IPS DF 6.9 (cell line): ENCODE measurements around the gene TRAP1.
A peak's percentile ranks its signal among the peaks of the same experiment; 100 is the strongest.

Source experiments
- DNase-seq: peaks from one replicate; pipeline ENCODE4 v3.0.0-alpha.2; 2013; ENCODE audit warnings: low read depth, low spot score
- H3K27ac ChIP-seq: one replicate; pipeline ENCODE4 v1.5.1; 2013; ENCODE audit warnings: low read length, control low read depth
- H3K27me3 ChIP-seq: 2 replicates; pipeline ENCODE4 v1.6.1; 2013; ENCODE audit warnings: mild to moderate bottlenecking, low read length; ENCODE audit not compliant: control insufficient read depth, insufficient read depth
- H3K36me3 ChIP-seq: 2 replicates; pipeline ENCODE4 v1.6.1; 2013; ENCODE audit warnings: low read length; ENCODE audit not compliant: control insufficient read depth, insufficient read depth
- H3K4me1 ChIP-seq: 2 replicates; pipeline ENCODE4 v1.6.1; 2013; ENCODE audit warnings: low read length; ENCODE audit not compliant: control insufficient read depth, insufficient read depth
- H3K4me3 ChIP-seq: 2 replicates; pipeline ENCODE4 v1.5.1; 2013; ENCODE audit warnings: mild to moderate bottlenecking, low read length
- H3K9me3 ChIP-seq: 2 replicates; pipeline ENCODE4 v1.6.1; 2013; ENCODE audit warnings: low read length, inconsistent platforms; ENCODE audit not compliant: control insufficient read depth, insufficient read depth
- WGBS: extraction: QIAGEN DNeasy Blood & Tissue Kit; methylation state at CpG from one replicate; pipeline ENCODE4 v1.1.7; 2013; ENCODE audit warnings: mixed read lengths, missing lambda C conversion rate; ENCODE audit not compliant: insufficient read length, insufficient coverage; 5-methylcytosine and 5-hydroxymethylcytosine counted together

The TRAP1 gene

GRCh38 chr16:3717235-3718018 is at the start of gene TRAP1:
TSS of gene TRAP1 (minus strand) at chr16:3717524. CDS start at chr16:3717508, 16 bp downstream.
- Histone ChIP-seq H3K9me3 (no peaks in the 10 kb centered on the region), H3K27me3 (no peaks in the 10 kb centered on the region), H3K4me1 (peaks cover 1% of the 10 kb centered on the region; the same call in 1 of the 2 replicates), H3K27ac (no peak within 1 kb of the TSS), H3K4me3 (peak within 1 kb of the TSS; percentile 71), H3K36me3 (no peaks in the 10 kb centered on the region; the same call in none of the 2 replicates)
- no CpG with 5 or more reads among the region's 95 CpGs for WGBS
- no peak for DNase-seq

- no peak overlapping the region for H3K27ac ChIP-seq
- H3K4me1 ChIP-seq = no peaks in the 10 kb centered on the region
- DNase-seq = no peak
- no peak overlapping the region for H3K4me3 ChIP-seq
- no peaks in the 10 kb centered on the region for H3K27me3 ChIP-seq
- peaks cover 16% of the 10 kb centered on the region for H3K36me3 ChIP-seq
- H3K9me3 ChIP-seq = no peaks in the 10 kb centered on the region
- 100% methylated on average over 1 of the region's 3 CpGs for WGBS
Measured at GRCh38 chr16:3766177-3766576, 48.9 kb upstream of the TRAP1 start.

GRCh38 chr16:3764409-3764808 is 47.1 kb upstream of the TRAP1 start:
- Histone ChIP-seq H3K4me3 (no peak overlapping the region), H3K27me3 (no peaks in the 10 kb centered on the region), H3K36me3 (peaks cover 10% of the 10 kb centered on the region; the same call in 1 of the 2 replicates), H3K9me3 (no peaks in the 10 kb centered on the region), H3K4me1 (no peaks in the 10 kb centered on the region), H3K27ac (no peak overlapping the region)
- DNase-seq = no peak
- WGBS = no CpG with 5 or more reads among the region's 3 CpGs

- Histone ChIP-seq H3K4me1 (no peaks in the 10 kb centered on the region), H3K36me3 (peaks cover 10% of the 10 kb centered on the region; the same call in 1 of the 2 replicates), H3K27me3 (no peaks in the 10 kb centered on the region), H3K27ac (no peak overlapping the region), H3K9me3 (no peaks in the 10 kb centered on the region), H3K4me3 (no peak overlapping the region)
- DNase-seq = no peak
- no CpG with 5 or more reads among the region's 25 CpGs for WGBS
Measured at GRCh38 chr16:3762107-3762750, 44.9 kb upstream of the TRAP1 start.

- Histone ChIP-seq H3K9me3 (no peaks in the 10 kb centered on the region), H3K27ac (no peak overlapping the region), H3K4me1 (no peaks in the 10 kb centered on the region), H3K36me3 (peaks cover 5% of the 10 kb centered on the region; the same call in 1 of the 2 replicates), H3K4me3 (no peak overlapping the region), H3K27me3 (no peaks in the 10 kb centered on the region)
- DNase-seq = no peak
- no CpG with 5 or more reads among the region's 14 CpGs for WGBS
Measured at GRCh38 chr16:3761375-3762106, 44.2 kb upstream of the TRAP1 start.

GRCh38 chr16:3760518-3760917 is 43.2 kb upstream of the TRAP1 start:
- no peak for DNase-seq
- peaks cover 7% of the 10 kb centered on the region; the same call in 1 of the 2 replicates for H3K36me3 ChIP-seq
- H3K27me3 ChIP-seq = no peaks in the 10 kb centered on the region
- no peak overlapping the region for H3K27ac ChIP-seq
- WGBS = no CpG with 5 or more reads among the region's 6 CpGs
- no peaks in the 10 kb centered on the region for H3K9me3 ChIP-seq
- H3K4me3 ChIP-seq = no peak overlapping the region
- H3K4me1 ChIP-seq = no peaks in the 10 kb centered on the region

- WGBS = no CpG with 5 or more reads among the region's 5 CpGs
Measured at GRCh38 chr16:3759736-3760135, 42.4 kb upstream of the TRAP1 start.

GRCh38 chr16:3756113-3756512 is 38.8 kb upstream of the TRAP1 start:
- no peak overlapping the region for H3K4me3 ChIP-seq
- no peak for DNase-seq
- H3K27me3 ChIP-seq = no peaks in the 10 kb centered on the region
- H3K4me1 ChIP-seq = no peaks in the 10 kb centered on the region
- no peak overlapping the region for H3K27ac ChIP-seq
- no CpG with 5 or more reads among the region's 9 CpGs for WGBS
- H3K9me3 ChIP-seq = no peaks in the 10 kb centered on the region
- peaks cover 5% of the 10 kb centered on the region; the same call in 1 of the 2 replicates for H3K36me3 ChIP-seq

More at GRCh38 chr16:3759736-3760135, 42.4 kb upstream of the TRAP1 start:
- Histone ChIP-seq H3K4me1 (no peaks in the 10 kb centered on the region), H3K9me3 (no peaks in the 10 kb centered on the region), H3K4me3 (no peak overlapping the region), H3K27ac (no peak overlapping the region), H3K36me3 (peaks cover 5% of the 10 kb centered on the region; the same call in 1 of the 2 replicates), H3K27me3 (no peaks in the 10 kb centered on the region)
- DNase-seq = no peak

GRCh38 chr16:3755249-3755648 is 37.9 kb upstream of the TRAP1 start:
- no peaks in the 10 kb centered on the region for H3K27me3 ChIP-seq
- no peak overlapping the region for H3K27ac ChIP-seq
- no peak overlapping the region for H3K4me3 ChIP-seq
- peaks cover 5% of the 10 kb centered on the region; the same call in 1 of the 2 replicates for H3K36me3 ChIP-seq
- H3K4me1 ChIP-seq = no peaks in the 10 kb centered on the region
- no CpG with 5 or more reads among the region's 4 CpGs for WGBS
- no peak for DNase-seq
- no peaks in the 10 kb centered on the region for H3K9me3 ChIP-seq

GRCh38 chr16:3754772-3755171 is 37.4 kb upstream of the TRAP1 start:
- Histone ChIP-seq H3K27ac (no peak overlapping the region), H3K4me1 (no peaks in the 10 kb centered on the region), H3K4me3 (no peak overlapping the region), H3K36me3 (peaks cover 5% of the 10 kb centered on the region; the same call in 1 of the 2 replicates), H3K27me3 (no peaks in the 10 kb centered on the region), H3K9me3 (no peaks in the 10 kb centered on the region)
- WGBS = 100% methylated on average over 2 of the region's 5 CpGs
- no peak for DNase-seq
